Right ventricle myocardium superior (tissue), 1 donor: ENCODE results near the gene GRID2. TPM values are rescaled to one million over a fixed set of nuclear protein-coding genes. Genes with fewer than 3 reads are reported as not detected.

Experiments used
- ATAC-seq: fragments of 200-7000 bp; cut with Tn5 transposase; one replicate; pipeline ENCODE4 v1.9.1; 2020; ENCODE audit warnings: mild to moderate bottlenecking; ENCODE audit not compliant: poor library complexity
- DNase-seq: peaks from one replicate; pipeline ENCODE4 v3.0.0-alpha.2; 2020
- intact Hi-C: fragments of 100-400 bp; cut with DNase I; formaldehyde crosslinking; loops from one replicate; pipeline ENCODE4 v1.11.2; 2022
- total RNA-seq: library from RNA; stranded (reverse); fragmentation: NEBNext Ultra II Directional; extraction: Animal tissue kit (Norgen Biotek cat#: 25700); gene quantifications from one replicate; pipeline ENCODE4 v1.2.1, GENCODE V29; 2021
- donor health status: DM: no; HTN: yes; CAD: no; lungs with severe emphysema.

GRID2 gene
- total RNA-seq, 1 donor from 2014 or later, result not detected

DNA sequence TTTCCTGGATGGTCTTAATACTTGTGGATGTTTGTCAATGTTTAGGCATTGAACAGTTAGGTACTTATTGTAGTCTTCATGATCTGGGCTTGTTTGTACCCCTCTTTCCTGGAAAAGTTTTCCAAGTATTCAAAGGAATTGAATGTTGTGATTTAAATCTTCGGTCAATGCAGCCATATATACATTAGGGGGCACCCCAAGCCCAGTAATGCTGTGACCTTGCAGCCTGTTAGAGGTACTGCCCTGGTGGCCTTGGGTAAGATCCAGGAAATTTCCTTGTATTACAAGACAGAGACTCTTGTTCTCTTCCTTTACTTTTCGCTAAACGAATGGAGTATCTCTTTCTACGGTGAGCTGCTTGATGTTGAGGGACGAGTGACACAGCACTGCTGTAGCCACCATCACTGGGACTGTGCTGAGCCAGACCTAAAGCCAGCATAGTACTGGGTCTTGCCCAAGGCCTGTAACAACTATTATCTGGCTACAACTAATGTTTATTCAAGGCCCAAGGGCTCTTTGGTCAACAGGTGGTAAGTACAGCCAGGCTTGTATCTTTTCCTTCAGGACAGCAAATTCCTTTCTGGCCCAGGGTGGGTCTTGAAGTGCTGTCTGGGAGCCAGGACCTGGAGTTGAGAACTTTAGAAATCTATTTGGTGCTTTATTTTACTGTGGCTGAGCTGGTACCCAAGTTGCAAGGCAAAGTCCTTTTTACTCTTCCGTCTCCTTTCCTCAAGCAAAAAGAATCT lies 1406.5 kb downstream of the GRID2 start:
- DNase-seq, result no peak
- intact Hi-C loops, result no loop called here
- ATAC-seq, result no peak

DNA sequence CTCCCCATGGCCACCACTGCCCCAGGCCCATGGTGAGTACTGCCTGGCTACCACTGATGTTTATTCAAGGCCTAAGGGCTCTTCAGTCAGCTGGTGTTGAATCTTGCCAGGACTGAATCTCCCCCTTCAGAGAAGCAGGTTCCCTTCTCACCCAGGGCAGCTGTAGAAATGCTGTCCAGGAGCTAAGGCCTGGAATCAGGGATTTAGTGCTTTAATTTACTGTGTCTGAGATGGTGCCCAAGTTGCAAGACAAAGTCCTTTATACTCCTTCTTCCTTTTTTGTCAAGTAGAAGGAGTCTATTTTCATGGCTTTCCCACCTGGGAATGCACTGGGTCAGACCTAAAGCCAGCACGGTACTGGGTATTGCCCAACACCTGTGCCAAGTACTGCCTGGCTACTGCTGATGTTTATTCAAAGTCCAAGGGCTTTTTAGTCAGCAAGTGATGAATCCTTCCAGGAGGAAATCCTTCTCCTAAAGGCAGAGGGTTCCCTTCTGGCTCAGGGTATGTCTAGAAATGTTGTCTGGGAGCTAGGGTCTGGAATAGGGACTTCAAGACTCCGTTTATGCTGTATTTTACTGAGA lies 1407.2 kb downstream of the GRID2 start:
- ATAC-seq (no peak), DNase-seq (no peak)
- intact Hi-C loops, result no loop called here

DNA sequence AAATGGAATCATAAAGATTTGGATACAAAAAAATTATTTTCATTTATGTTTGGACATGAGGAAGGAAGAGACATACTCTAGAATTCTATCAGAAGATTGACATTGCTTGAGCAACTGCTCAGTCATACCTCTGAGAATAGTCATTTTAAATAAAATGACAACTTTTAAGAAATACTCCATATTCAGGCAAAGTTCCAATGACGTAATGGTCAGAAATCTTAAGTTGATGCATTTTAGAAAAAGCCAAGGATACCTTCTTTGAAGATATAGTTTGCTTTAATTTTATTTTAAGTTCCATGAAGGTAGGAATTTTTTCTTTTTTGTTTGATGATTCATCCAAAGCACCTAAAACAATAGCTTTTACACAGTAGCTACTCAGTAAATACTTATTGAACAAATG lies 1414.5 kb downstream of the GRID2 start:
- no peak for ATAC-seq
- intact Hi-C loops, result no loop called here
- DNase-seq, result no peak

DNA sequence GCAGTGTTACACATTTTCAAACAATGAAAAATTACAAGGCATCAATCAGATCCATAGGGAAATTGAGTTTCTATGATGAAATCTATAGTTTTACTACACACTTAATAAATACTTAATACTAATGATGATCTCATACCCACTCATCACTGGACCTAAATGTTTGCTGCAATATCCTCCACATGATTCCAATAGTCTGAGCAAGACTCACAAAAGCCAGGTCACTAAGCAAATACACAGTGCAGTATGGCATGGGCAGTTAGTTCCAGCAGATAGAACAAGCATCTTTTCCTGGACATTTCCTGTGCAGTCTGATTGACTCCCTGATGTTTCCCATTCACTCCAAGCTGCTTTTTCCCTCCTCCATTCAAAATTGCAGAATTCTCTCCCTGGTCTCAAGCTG lies 1415.8 kb downstream of the GRID2 start:
- intact Hi-C loops, result no loop called here
- ATAC-seq (no peak), DNase-seq (no peak)

DNA sequence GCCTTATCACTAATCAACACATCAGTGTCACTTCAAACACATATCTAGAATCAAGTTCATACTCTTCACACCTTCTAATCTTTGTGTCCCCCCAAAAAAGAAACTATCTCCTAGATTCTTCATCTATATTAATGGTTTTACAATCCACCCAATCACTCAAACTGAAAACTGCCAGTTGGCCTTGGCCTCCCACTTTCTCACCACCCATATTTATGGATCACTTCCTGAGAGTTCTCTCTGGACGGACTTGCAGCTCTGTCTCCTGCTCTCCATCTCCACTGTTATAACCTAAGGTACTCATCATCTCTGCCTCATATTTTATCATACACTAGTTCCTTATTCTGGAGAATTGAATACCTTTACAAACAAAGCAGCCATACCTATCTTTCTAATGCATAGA lies 1418.7 kb downstream of the GRID2 start:
- intact Hi-C loops, result no loop called here
- ATAC-seq (no peak), DNase-seq (no peak)

DNA sequence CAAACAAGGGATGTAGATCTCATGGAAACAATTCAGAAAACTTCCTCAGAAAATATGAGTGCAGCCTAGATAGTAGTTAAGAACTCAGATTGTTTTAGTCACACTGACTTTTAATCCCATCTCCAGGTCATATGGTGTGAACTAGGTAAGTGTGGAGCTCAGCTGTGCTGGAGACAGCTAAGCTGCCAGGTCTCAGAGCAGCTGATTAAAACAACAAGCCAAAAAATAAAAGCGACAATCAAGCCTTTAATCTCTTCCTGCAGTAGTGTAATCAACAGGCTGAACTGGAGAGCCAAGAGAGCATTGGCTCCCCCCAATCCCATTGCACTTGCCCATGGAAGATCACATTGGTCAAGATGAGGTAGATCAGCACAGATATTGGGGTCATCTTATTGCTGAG lies 1426.5 kb downstream of the GRID2 start:
- DNase-seq (no peak), ATAC-seq (no peak)
- intact Hi-C loops, result no loop called here

DNA sequence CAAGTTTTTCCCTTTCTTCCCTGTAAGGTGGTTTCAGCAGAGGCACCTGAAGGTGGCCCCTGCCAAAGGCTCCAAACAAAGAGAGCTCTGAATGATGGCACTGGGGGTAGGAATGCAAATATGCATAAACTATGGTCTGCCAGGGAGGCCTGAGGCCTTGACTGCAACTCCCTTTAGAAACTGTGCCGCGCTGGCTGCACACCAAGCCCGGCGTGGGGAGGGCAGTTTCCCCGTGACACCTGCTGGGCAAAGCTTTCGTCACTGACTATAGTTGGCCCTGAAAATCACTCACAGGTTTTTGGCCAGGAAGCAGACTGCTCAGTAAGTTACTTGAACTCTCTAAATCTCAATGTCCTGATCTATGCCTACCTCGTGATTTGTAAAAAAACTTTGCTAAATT lies 1427.0 kb downstream of the GRID2 start:
- DNase-seq, result no peak
- no peak for ATAC-seq
- intact Hi-C loops, result no loop called here

DNA sequence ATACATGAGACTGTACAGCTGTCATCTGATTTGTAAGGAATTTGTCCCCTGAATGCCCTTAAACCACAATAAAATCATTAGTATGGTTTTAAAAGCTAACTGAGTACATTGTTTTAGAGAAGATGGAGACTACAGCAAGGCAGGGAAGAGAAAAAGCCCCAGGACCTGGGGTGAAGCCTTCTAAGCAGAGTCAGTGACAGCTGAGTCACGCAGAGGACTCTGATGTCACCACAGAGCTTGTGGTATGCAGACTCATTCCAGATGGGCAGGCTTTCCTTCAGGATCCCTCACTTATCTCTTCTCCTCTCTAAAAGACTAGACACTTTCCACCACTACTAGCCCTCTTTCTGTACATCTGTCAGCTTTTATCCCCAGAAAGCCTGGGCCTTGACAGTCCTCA lies 1427.7 kb downstream of the GRID2 start:
- ATAC-seq (no peak), DNase-seq (no peak)
- intact Hi-C loops, result no loop called here

DNA sequence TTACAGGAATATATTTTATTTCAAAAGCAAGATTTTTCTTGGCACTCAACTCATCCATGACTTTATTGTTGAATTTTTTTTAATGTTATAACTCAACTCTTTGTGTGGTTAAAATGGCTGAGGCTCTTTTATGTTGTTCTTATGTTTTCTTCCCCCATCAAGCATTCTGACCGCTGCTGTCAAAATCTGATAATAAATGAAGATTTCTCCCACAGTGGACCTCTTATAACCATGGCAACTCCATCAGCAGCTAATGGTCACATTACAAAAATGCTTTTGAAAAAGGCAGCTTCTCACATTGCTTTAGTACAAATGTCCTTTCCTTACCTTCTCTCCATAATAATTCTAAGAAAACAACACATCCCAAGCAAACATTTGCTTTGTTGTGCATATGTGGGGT lies 1428.7 kb downstream of the GRID2 start:
- ATAC-seq (no peak), DNase-seq (no peak)
- intact Hi-C loops, result no loop called here

DNA sequence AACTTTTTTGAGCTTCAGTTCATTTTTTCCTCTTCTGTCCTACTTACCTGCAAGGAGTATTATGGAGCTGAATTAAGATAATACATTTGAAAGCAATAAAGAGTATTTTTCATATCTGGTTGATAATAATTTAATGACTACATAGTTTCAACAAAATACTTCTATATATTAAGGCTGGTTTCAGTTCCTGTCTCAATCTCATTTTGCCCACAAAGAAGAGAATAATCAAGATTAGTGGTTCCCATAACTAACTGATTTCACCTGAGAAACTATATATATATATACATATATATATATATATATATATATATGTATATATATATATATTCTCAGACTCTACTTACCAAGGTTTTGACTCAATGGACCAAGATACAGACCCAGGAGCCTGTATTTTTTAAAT lies 1437.1 kb downstream of the GRID2 start:
- intact Hi-C loops, result no loop called here
- no peak for ATAC-seq
- DNase-seq, result no peak

DNA sequence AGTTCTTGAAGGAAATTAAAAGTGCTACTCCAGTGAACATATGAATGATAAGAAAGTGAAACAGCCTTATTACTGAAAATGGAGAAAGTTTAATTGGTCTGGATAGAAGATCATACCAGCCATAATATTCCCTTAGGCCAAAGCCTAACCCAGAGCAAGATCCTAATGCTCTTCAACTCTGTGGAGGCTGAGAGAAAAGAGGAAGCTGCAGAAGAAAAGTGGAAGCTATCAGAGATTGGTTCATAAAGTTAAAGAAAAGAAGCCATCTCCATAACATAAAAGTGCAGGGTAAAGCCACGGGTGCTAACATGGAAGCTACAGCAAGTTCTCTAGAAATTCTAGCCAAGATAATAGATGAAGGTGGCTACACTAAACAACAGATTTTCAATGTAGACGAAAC lies 1439.3 kb downstream of the GRID2 start:
- ATAC-seq (no peak), DNase-seq (no peak)
- intact Hi-C loops, result no loop called here

DNA sequence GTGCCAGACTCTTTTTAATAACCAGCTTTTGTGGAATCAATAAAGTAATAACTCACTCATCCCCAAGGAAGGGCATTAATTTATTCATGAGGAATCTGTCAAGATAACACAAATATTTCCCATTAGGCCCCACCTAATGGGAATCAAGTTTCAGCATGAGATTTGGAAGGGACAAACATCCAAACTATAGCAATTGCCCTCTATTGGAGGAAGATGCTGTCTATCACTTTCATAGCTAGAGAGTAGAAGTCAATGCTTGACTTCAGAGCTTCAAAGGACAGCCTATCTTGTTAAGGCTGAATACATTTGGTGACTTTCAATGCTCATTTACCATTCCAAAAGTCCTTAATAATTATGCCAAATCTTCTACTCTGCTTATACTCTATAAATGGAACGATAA lies 1439.9 kb downstream of the GRID2 start:
- intact Hi-C loops, result no loop called here
- no peak for ATAC-seq

DNA sequence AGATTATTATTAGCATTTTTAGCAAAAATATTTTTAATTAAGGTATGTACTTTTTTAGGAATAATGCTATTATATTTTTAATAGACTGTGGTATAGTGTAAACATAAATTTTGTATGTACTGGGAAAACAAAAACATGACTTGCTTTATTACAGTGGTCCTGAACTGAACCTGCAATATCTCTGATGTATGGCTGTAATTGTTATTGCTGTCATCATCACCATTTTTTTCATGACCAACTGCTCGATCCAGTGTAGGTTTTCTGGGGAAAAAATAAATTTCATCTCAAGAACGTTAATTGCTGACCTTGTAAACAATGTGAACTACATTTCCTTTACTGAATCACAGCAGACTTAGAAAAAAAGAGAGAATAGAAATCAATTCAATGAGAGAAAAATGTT lies 1441.2 kb downstream of the GRID2 start:
- intact Hi-C loops, result no loop called here
- no peak for ATAC-seq
- no peak for DNase-seq

More for the DNA sequence above, 1439.9 kb downstream of the GRID2 start:
- DNase-seq, result no peak

DNA sequence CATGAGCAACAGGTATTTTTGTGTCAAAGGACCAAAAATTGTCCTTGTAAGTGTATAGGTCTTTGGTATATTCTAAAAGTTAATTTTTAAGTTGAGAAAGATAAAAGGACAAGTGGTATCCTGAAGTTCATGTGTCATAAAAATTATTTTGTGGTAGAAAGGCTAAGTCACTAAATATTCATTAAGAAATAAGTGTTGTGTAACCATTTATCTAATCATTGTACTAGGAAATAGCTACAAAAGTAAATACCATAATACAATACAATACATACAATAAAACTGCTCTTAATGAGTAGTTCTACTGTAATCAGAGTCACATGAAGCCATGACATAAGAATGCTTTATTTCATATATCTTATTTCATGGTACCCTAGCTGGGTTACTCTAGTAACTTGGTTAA lies 1442.3 kb downstream of the GRID2 start:
- DNase-seq (no peak), ATAC-seq (no peak)
- intact Hi-C loops, result no loop called here

DNA sequence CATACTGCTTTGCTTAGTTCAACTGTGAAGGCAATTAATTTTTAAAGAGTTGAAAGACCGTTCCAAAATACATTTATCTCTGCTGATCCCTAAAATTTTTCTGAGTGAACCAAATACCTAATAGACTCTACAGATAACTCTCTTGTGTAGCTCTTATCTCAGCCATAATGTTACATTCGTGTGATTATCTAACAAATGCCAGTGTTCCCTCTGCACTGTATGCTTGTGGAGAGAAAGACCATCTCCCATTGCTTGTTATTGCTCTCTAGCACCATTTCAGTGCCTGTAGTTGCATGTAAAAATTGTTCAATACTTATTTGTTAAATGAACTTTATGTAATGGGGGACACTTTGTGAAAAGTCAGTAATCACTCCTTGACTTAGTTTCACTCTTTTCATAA lies 1443.5 kb downstream of the GRID2 start:
- intact Hi-C loops, result no loop called here
- DNase-seq (no peak), ATAC-seq (no peak)

DNA sequence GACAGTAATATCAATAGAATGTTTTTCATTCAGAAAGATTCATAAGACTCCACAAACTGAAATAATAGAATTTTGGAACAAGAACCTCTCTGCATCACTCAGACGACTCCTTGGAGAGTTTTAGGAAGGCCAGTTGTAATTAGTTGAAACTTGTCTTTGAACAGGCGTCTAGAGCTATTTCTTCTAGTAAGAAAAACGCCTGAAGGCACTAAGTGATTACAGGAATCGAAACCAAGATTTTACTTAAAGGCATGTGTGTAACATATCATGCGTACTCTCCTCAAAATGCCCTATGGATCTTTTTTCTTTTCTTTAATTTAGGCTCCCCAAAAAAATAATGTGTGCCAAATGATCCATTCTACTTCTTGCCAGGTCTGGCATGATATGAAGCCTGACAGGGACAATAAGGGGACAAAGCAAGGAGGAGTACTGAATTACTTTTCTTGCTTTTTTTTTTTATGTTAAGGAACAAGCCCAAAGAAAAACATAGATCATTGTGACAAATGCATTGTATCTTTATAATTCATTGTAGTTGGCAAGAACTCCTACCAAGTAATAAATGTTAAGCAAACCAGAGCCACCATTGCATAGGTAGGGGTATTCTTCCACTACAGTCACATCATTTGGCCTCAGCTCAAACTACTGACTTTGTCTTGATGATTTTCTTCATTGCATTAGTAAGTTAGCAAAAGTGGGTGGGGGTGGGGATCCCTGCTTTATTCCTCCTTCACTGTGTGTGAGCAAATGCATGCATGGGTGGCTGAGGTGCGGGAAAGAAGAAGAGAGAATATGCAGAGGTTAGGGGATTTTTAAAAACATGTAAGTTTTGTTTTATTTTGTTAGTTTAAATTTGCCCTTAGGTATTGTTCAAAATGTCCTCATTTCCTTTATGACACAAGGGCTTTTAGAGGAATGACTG lies 1444.9 kb downstream of the GRID2 start:
- intact Hi-C loops, result no loop called here
- no peak for DNase-seq
- ATAC-seq, result no peak

DNA sequence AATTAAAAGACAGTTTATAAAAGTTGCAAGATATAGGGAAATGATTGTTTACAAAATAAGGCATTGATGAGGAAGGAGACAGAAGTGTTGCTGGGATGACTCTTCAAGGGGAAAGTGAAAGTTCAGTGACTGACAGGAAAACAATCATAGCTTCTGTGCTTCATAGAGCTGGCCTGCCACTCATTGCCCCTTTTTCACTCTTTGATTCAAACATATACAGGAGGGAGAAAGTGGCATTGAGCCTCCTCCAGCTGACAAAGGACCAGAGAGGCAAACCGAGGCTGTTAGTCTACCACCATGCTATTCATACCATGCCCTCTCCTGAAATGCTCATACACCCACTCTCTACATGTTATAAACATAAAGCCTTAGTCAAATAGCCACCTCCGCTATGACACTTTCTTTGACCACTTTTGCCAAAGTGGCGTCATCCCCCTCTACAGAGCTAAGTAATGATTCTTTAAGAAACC lies 1445.6 kb downstream of the GRID2 start:
- ATAC-seq (no peak), DNase-seq (no peak)
- intact Hi-C loops, result no loop called here

DNA sequence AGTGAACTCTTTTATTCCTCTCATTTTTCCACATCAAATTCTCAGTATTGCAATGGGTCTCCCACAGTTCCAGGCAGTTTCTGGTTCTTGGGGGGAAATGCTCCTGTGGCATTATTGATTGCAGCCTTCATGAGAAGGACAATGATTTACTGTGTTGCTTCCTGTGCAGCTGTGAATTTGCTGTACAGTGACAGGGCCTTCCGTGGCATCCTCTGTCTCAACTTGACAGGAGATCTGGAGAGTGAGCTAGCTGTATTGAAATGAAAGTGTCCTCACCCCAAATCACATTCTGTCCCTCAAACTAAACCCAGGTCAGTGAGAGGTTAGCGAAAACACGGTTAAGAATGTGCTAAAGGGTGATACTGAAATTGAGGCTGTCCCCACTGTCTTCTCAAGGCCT lies 1447.6 kb downstream of the GRID2 start:
- intact Hi-C loops, result no loop called here
- DNase-seq (no peak), ATAC-seq (no peak)

DNA sequence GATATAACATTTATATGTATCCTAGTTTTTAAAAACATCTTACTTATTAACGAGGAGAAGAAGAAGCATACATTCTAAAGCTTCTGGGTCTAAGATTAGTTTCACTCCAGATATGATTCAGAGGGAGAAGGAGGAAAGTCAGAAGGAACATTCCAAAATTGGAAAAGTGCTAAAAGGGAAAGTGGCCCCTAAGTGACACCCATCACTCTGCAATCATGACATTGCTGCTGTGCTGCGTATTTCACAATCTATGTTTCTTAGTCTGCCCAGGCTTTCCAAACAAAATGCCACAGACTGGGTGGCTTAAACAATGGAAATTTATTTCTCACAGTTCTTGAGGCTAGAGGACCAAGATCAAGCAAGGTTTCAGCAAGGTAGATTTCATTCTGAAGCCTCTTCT lies 1452.3 kb downstream of the GRID2 start:
- no peak for ATAC-seq
- intact Hi-C loops, result no loop called here
- no peak for DNase-seq

DNA sequence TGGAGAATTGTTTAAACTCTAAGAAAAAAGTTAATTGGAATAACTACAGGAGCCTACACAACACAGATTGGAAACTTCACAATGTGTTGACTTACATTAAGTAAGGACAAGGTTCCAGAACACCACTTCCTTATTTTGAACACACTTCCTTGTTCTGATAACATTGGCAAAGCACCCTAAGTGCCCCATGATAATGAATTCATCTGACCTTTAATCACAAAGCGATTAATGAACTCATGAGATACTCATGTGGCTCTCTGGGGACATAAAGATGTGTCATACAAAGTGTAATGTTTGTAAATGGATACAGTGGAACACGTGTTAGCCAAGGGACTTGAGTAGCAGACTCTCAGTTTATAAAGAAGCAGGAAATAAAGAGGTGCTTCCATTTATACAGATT lies 1455.7 kb downstream of the GRID2 start:
- ATAC-seq, result no peak
- DNase-seq, result no peak
- intact Hi-C loops, result no loop called here
